HAP-1 (cell line): Measurements from ENCODE around the gene LTK.
"Not testable (repeated sequence)": the region's sequence is repeated elsewhere in the genome, so short reads cannot be mapped to it uniquely, and the experiment has no call there.

ENCODE experiments used
- DNase-seq, 2 experiments: peaks; one replicate each; pipeline ENCODE4 v3.0.0-alpha.2; 2016 to 2020; ENCODE audit warnings: low spot score in 2 of 2
- H3K27me3 ChIP-seq: fragments of 250-450 bp; sonication (Bioruptor Pico); 2 replicates; pipeline ENCODE4 v1.5.1; 2020; ENCODE audit warnings: low read depth, mild to moderate bottlenecking, moderate library complexity
- H3K36me3 ChIP-seq: fragments of 250-450 bp; sonication (Bioruptor Pico); replicated peaks from 2 replicates; pipeline ENCODE4 v1.5.1; 2020; ENCODE audit warnings: mild to moderate bottlenecking
- H3K4me1 ChIP-seq: fragments of 250-450 bp; sonication (Bioruptor Pico); 2 replicates; pipeline ENCODE4 v1.5.1; 2020; ENCODE audit warnings: mild to moderate bottlenecking
- H3K4me3 ChIP-seq: fragments of 250-450 bp; sonication (Bioruptor Pico); 2 replicates; pipeline ENCODE4 v1.5.1; 2020; ENCODE audit warnings: mild to moderate bottlenecking, moderate library complexity
- H3K9me3 ChIP-seq: fragments of 250-450 bp; sonication (Bioruptor Pico); 2 replicates; pipeline ENCODE4 v1.5.1; 2020; ENCODE audit warnings: mild to moderate bottlenecking, moderate library complexity
- in situ Hi-C: fragments of 300-500 bp; cut with MboI; formaldehyde crosslinking; loops from 3 replicates; pipeline ENCODE4 v1.14.3; 2020; ENCODE audit warnings: low sequenced_read_pairs, inconsistent platforms, mixed read lengths

The LTK gene

GRCh38 chr15:41487381-41487780, 26.2 kb downstream of the LTK start:
- no peak for DNase-seq
- Histone ChIP-seq H3K4me1 (peaks cover 2% of the 10 kb centered on the region), H3K27me3 (no peaks in the 10 kb centered on the region), H3K9me3 (no peaks in the 10 kb centered on the region), H3K4me3 (no peak overlapping the region), H3K36me3 (peaks cover 3% of the 10 kb centered on the region; the same call in 1 of the 2 replicates)
- in situ Hi-C loops = no loop called here

- no peaks in the 10 kb centered on the region for H3K27me3 ChIP-seq
- H3K4me1 ChIP-seq = no peaks in the 10 kb centered on the region
- no peak for DNase-seq
- H3K36me3 ChIP-seq = peaks cover 14% of the 10 kb centered on the region
- in situ Hi-C loops = no loop called here
- H3K9me3 ChIP-seq = no peaks in the 10 kb centered on the region
- no peak overlapping the region for H3K4me3 ChIP-seq
Measured at GRCh38 chr15:41486286-41486685, 27.3 kb downstream of the LTK start.

- peaks cover 25% of the 10 kb centered on the region for H3K36me3 ChIP-seq
- H3K27me3 ChIP-seq = no peaks in the 10 kb centered on the region
- in situ Hi-C loops = no loop called here
- no peak overlapping the region for H3K4me3 ChIP-seq
- H3K4me1 ChIP-seq = peaks cover 10% of the 10 kb centered on the region
- H3K9me3 ChIP-seq = no peaks in the 10 kb centered on the region
- DNase-seq = no peak
Measured at GRCh38 chr15:41484937-41485625, 28.5 kb downstream of the LTK start.

- in situ Hi-C loops = no loop called here
- DNase-seq = no peak
- Histone ChIP-seq H3K36me3 (peaks cover 37% of the 10 kb centered on the region), H3K27me3 (no peaks in the 10 kb centered on the region), H3K4me3 (no peak overlapping the region), H3K4me1 (peaks cover 10% of the 10 kb centered on the region), H3K9me3 (no peaks in the 10 kb centered on the region)
Measured at GRCh38 chr15:41483519-41483918, 30.1 kb downstream of the LTK start.

GRCh38 chr15:41483115-41483514, 30.5 kb downstream of the LTK start:
- Histone ChIP-seq H3K36me3 (peaks cover 39% of the 10 kb centered on the region), H3K4me1 (peaks cover 10% of the 10 kb centered on the region), H3K9me3 (no peaks in the 10 kb centered on the region), H3K27me3 (no peaks in the 10 kb centered on the region), H3K4me3 (no peak overlapping the region)
- in situ Hi-C loops = no loop called here
- no peak for DNase-seq

GRCh38 chr15:41482110-41482877, 31.3 kb downstream of the LTK start:
- Histone ChIP-seq H3K9me3 (no peaks in the 10 kb centered on the region), H3K4me1 (peaks cover 10% of the 10 kb centered on the region), H3K36me3 (peaks cover 44% of the 10 kb centered on the region), H3K4me3 (no peak overlapping the region), H3K27me3 (no peaks in the 10 kb centered on the region)
- DNase-seq = no peak
- in situ Hi-C loops = no loop called here

GRCh38 chr15:41480396-41481140, 33.1 kb downstream of the LTK start:
- Histone ChIP-seq H3K9me3 (no peaks in the 10 kb centered on the region), H3K36me3 (peaks cover 61% of the 10 kb centered on the region), H3K27me3 (no peaks in the 10 kb centered on the region), H3K4me1 (peaks cover 10% of the 10 kb centered on the region), H3K4me3 (no peak overlapping the region)
- DNase-seq = peak; percentile 47 to 69
- in situ Hi-C loops = no loop called here

- H3K4me3 ChIP-seq = no peak overlapping the region
- in situ Hi-C loops = no loop called here
- DNase-seq = no peak
- H3K27me3 ChIP-seq = no peaks in the 10 kb centered on the region
- peaks cover 76% of the 10 kb centered on the region for H3K36me3 ChIP-seq
- no peaks in the 10 kb centered on the region for H3K9me3 ChIP-seq
- H3K4me1 ChIP-seq = peaks cover 10% of the 10 kb centered on the region
Measured at GRCh38 chr15:41476416-41477048, 37.1 kb downstream of the LTK start.

- H3K4me1 ChIP-seq = no peaks in the 10 kb centered on the region
- no peaks in the 10 kb centered on the region for H3K27me3 ChIP-seq
- peaks cover 74% of the 10 kb centered on the region for H3K36me3 ChIP-seq
- no peak for DNase-seq
- H3K9me3 ChIP-seq = no peaks in the 10 kb centered on the region
- no peak overlapping the region for H3K4me3 ChIP-seq
- in situ Hi-C loops = no loop called here
Measured at GRCh38 chr15:41474941-41475340, 38.7 kb downstream of the LTK start.

GRCh38 chr15:41474436-41474835, 39.2 kb downstream of the LTK start:
- no peaks in the 10 kb centered on the region for H3K9me3 ChIP-seq
- peaks cover 77% of the 10 kb centered on the region for H3K36me3 ChIP-seq
- H3K4me3 ChIP-seq = no peak overlapping the region
- in situ Hi-C loops = no loop called here
- no peak for DNase-seq
- no peaks in the 10 kb centered on the region for H3K4me1 ChIP-seq
- no peaks in the 10 kb centered on the region for H3K27me3 ChIP-seq

GRCh38 chr15:41473418-41473817, 40.2 kb downstream of the LTK start:
- in situ Hi-C loops = no loop called here
- H3K4me3 ChIP-seq = no peak overlapping the region
- DNase-seq = no peak
- H3K36me3 ChIP-seq = peaks cover 71% of the 10 kb centered on the region
- no peaks in the 10 kb centered on the region for H3K4me1 ChIP-seq
- H3K9me3 ChIP-seq = no peaks in the 10 kb centered on the region
- H3K27me3 ChIP-seq = no peaks in the 10 kb centered on the region

- in situ Hi-C loops, H3K9me3 ChIP-seq, DNase-seq, H3K4me3 ChIP-seq, H3K27me3 ChIP-seq, H3K4me1 ChIP-seq: not testable (repeated sequence)
- H3K36me3 ChIP-seq = peaks cover 62% of the 10 kb centered on the region
Measured at GRCh38 chr15:41469644-41470043, 44.0 kb downstream of the LTK start.

GRCh38 chr15:41466711-41467110, 46.9 kb downstream of the LTK start:
- in situ Hi-C loops = no loop called here
- H3K36me3 ChIP-seq = peaks cover 53% of the 10 kb centered on the region

More at GRCh38 chr15:41466711-41467110, 46.9 kb downstream of the LTK start:
- DNase-seq = no peak
- Histone ChIP-seq H3K4me1 (no peaks in the 10 kb centered on the region; the same call in 1 of the 2 replicates), H3K27me3 (no peaks in the 10 kb centered on the region), H3K4me3 (no peak overlapping the region), H3K9me3 (no peaks in the 10 kb centered on the region)
